Peyer's patch (tissue), 4 donors: ENCODE measurements around the gene SPNS3. TPM values are rescaled to one million over a fixed set of nuclear protein-coding genes. Genes with fewer than 3 reads are reported as not detected.

ENCODE experiments used
- DNase-seq, 3 donors: peaks; one replicate each; pipeline ENCODE4 v3.0.0-alpha.2; 2017 to 2019
- H3K27ac ChIP-seq, 4 donors: fragments of 200-600 bp; sonication (generic); one replicate each; pipeline ENCODE4 v1.5.1; 2016 to 2019
- H3K27me3 ChIP-seq, 2 donors: fragments of 200-600 bp; sonication (generic); one replicate each; pipeline ENCODE4 v1.5.1; 2019
- H3K36me3 ChIP-seq, 3 donors: fragments of 200-600 bp; sonication (generic); one replicate each; pipeline ENCODE4 v1.5.1; 2016 to 2019
- H3K4me1 ChIP-seq, 4 donors: fragments of 200-600 bp; sonication (generic); one replicate each; pipeline ENCODE4 v1.5.1; 2016 to 2019
- H3K4me3 ChIP-seq, 4 donors: fragments of 200-600 bp; sonication (generic); 1 replicate in 3 of 4; 2 replicates in 1 of 4; pipeline ENCODE4 v1.5.1; 2016 to 2019; ENCODE audit warnings: mild to moderate bottlenecking in 1 of 4
- H3K9me3 ChIP-seq, 4 donors: fragments of 200-600 bp; sonication (generic); one replicate each; pipeline ENCODE4 v1.5.1; 2016 to 2019; ENCODE audit warnings: mild to moderate bottlenecking in 1 of 4
- CTCF ChIP-seq, 6 experiments: fragments of 450-650 bp in 4 of 6; fragments of 200-600 bp in 2 of 6; sonication (generic) in 1 of 6; IDR thresholded peaks; one replicate each; pipeline ENCODE4 v1.5.1; 2017 to 2019; ENCODE audit warnings: antibody characterized with exemption in 6 of 6, mild to moderate bottlenecking in 3 of 6, moderate library complexity in 1 of 6
- POLR2A ChIP-seq, 2 donors: fragments of 450-650 bp; IDR thresholded peaks; one replicate each; pipeline ENCODE4 v1.5.1; 2017; ENCODE audit warnings: antibody characterized with exemption in 2 of 2, mild to moderate bottlenecking in 2 of 2, moderate library complexity in 2 of 2
- total RNA-seq, 4 donors: library from RNA; depleted of rRNA; stranded (reverse); fragments of >200 nt; gene quantifications; one replicate each; pipeline ENCODE4 v1.1.0, GENCODE V29; 2016

SPNS3 gene
- total RNA-seq, 4 donors from 2014 or later = 1.1 to 2.0 TPM; not detected in 2

- no peak overlapping the region for H3K27ac ChIP-seq
- H3K36me3 ChIP-seq = no peaks in the 10 kb centered on the region
- TF ChIP-seq POLR2A (IDR thresholded peaks at IDR 0.05) (no peak), CTCF (IDR thresholded peaks at IDR 0.05) (no peak)
- H3K4me1 ChIP-seq = no peaks in the 10 kb centered on the region
- no peak for DNase-seq
- no peaks in the 10 kb centered on the region for H3K27me3 ChIP-seq
- no peaks in the 10 kb centered on the region for H3K9me3 ChIP-seq
- no peak overlapping the region for H3K4me3 ChIP-seq
These were observed 7.1 kb upstream of the SPNS3 start for GRCh38 chr17:4426499-4427208.

GRCh38 chr17:4427505-4427904 lies 6.2 kb upstream of the SPNS3 start:
- Histone ChIP-seq H3K4me3 (no peak overlapping the region), H3K27ac (no peak overlapping the region), H3K27me3 (no peaks in the 10 kb centered on the region), H3K4me1 (no peaks in the 10 kb centered on the region), H3K9me3 (no peaks in the 10 kb centered on the region), H3K36me3 (no peaks in the 10 kb centered on the region)
- no peak for DNase-seq
- TF ChIP-seq CTCF (IDR thresholded peaks at IDR 0.05) (no peak), POLR2A (IDR thresholded peaks at IDR 0.05) (no peak)

- Histone ChIP-seq H3K27ac (no peak overlapping the region), H3K4me3 (no peak overlapping the region), H3K4me1 (peaks cover 0 to 7% (median 3%) of the 10 kb centered on the region in 4 donors), H3K36me3 (no peaks in the 10 kb centered on the region), H3K9me3 (no peaks in the 10 kb centered on the region), H3K27me3 (no peaks in the 10 kb centered on the region)
- no peak for DNase-seq
- no peak for TF ChIP-seq POLR2A (IDR thresholded peaks at IDR 0.05)
- TF ChIP-seq CTCF (IDR thresholded peaks at IDR 0.05) = no peak
These were observed 2.6 kb downstream of the SPNS3 start for GRCh38 chr17:4436381-4436780.

DNA sequence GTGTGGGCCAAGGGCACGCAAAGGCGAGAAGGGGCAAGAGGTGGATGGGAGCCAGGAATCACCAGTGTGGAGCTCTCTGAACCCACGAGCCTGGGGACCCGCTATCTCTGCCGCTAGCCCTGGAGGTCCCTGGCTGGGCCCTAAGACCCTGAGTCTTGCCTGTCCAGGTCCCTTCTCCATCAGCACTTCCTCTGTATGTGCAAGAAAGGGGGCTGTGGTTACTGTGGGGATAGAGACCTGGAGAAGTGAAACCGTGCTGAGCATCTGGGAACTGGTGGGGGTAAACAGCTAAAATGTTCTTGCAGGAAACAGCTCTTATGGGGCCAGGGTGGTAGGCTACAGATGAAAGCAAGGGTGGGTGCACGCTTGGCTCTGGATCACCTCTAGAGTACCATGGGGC lies 3.1 kb downstream of the SPNS3 start:
- Histone ChIP-seq H3K27ac (no peak overlapping the region), H3K4me3 (no peak overlapping the region), H3K27me3 (no peaks in the 10 kb centered on the region), H3K4me1 (peaks cover 0 to 7% (median 3%) of the 10 kb centered on the region in 4 donors), H3K36me3 (no peaks in the 10 kb centered on the region), H3K9me3 (no peaks in the 10 kb centered on the region)
- no peak for DNase-seq
- no peak for TF ChIP-seq CTCF (IDR thresholded peaks at IDR 0.05)
- no peak for TF ChIP-seq POLR2A (IDR thresholded peaks at IDR 0.05)

GRCh38 chr17:4438162-4438944 lies 4.6 kb downstream of the SPNS3 start:
- Histone ChIP-seq H3K9me3 (no peaks in the 10 kb centered on the region), H3K27ac (no peak overlapping the region), H3K27me3 (no peaks in the 10 kb centered on the region), H3K4me1 (peaks cover 0 to 7% (median 3%) of the 10 kb centered on the region in 4 donors), H3K36me3 (no peaks in the 10 kb centered on the region), H3K4me3 (no peak overlapping the region)
- no peak for TF ChIP-seq POLR2A (IDR thresholded peaks at IDR 0.05)
- no peak for DNase-seq

GRCh38 chr17:4440021-4440420 lies 6.3 kb downstream of the SPNS3 start:
- no peak for DNase-seq
- TF ChIP-seq POLR2A (IDR thresholded peaks at IDR 0.05) = no peak
- no peak for TF ChIP-seq CTCF (IDR thresholded peaks at IDR 0.05)
- Histone ChIP-seq H3K4me3 (no peak overlapping the region), H3K36me3 (no peaks in the 10 kb centered on the region), H3K27ac (no peak overlapping the region), H3K9me3 (no peaks in the 10 kb centered on the region), H3K27me3 (no peaks in the 10 kb centered on the region), H3K4me1 (no peaks in the 10 kb centered on the region)
